Right forelimb (tissue), 1 donor: ENCODE measurements around the gene C1QTNF1.

Experiments used
- DNase-seq: peaks from one replicate; pipeline ENCODE4 v3.0.0-alpha.2; 2018

The C1QTNF1 gene, protein sequence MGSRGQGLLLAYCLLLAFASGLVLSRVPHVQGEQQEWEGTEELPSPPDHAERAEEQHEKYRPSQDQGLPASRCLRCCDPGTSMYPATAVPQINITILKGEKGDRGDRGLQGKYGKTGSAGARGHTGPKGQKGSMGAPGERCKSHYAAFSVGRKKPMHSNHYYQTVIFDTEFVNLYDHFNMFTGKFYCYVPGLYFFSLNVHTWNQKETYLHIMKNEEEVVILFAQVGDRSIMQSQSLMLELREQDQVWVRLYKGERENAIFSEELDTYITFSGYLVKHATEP

DNA sequence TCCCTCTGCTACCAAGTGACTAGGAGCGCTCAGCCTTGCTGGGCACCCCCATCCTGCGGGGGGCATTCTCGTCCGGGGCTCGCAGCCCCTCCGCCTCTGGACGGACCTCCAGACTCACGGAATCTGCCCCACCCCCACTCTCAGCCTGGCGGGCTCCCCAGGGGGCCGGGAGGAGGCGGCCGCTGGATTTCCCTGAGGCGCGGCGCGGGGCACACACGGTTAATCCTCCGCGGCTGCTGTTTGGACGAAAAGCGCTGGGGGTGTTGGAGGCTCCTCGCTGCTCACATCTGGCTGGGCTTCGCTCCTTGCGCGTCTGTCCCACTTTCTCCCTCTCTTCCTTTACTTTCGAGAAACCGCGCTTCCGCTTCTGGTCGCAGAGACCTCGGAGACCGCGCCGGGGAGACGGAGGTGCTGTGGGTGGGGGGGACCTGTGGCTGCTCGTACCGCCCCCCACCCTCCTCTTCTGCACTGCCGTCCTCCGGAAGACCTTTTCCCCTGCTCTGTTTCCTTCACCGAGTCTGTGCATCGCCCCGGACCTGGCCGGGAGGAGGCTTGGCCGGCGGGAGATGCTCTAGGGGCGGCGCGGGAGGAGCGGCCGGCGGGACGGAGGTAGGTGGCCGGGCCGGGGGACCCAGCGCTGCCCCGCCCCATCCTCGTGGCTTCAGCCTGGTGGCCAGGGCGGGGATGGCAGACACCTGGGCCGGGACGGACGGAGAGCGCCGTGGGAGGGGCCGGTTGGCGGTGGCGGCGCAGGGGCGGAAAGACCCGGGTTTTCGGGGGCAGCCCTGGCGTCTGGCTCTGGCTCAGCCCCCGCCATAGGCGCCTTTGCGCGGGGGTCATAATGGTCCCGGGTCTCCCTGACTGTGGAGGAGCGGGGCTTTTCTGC is at the start of gene C1QTNF1:
TSS of gene C1QTNF1 (plus strand) at position 284 of the 886 bp plus-strand sequence. CDS start 19,800 bp downstream, outside the sequence.
- peak; percentile 75 for DNase-seq

DNA sequence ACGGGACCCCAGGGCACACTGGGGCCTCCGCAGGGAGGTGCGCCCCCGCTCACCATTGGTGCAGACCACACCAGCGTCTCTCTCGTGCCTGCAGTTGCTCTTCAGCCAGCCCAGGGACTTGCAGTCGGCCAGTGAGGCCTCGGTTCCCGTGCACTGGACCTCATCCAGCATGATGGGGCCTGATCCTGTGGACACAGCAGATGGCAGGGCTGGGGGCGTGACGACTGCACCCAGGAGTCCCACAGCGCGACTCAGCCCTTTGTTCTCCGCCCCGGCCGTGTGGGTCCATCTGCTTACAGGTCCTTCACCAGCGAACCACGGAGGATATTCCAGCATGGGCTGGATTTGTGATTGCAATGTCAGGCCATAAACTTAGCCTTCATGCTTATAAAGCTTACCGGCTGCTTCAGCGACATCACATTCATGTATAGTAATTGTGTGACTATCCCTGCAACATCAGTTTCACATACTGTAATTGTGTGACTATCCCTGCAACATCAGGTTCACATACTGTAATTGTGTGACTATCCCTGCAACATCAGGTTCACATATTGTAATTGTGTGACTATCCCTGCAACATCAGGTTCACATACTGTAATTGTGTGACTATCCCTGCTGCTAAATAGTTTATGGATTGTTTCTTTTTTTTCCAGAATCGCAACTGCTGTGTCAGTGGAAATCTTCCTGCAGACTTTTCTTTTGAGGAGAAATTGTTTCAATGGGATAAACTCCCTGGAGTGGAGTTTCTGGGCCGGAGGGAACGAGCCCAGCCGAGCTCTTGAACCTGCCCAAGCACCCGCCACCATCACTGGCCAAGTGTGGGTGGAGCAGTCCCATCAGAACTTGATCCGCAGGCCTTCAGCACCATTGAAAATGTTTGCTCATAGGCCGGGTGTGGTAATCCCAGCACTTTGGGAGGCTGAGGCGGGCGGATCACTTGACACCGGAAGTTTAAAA is 49.1 kb upstream of the C1QTNF1 start:
- DNase-seq = peak; percentile 78

DNA sequence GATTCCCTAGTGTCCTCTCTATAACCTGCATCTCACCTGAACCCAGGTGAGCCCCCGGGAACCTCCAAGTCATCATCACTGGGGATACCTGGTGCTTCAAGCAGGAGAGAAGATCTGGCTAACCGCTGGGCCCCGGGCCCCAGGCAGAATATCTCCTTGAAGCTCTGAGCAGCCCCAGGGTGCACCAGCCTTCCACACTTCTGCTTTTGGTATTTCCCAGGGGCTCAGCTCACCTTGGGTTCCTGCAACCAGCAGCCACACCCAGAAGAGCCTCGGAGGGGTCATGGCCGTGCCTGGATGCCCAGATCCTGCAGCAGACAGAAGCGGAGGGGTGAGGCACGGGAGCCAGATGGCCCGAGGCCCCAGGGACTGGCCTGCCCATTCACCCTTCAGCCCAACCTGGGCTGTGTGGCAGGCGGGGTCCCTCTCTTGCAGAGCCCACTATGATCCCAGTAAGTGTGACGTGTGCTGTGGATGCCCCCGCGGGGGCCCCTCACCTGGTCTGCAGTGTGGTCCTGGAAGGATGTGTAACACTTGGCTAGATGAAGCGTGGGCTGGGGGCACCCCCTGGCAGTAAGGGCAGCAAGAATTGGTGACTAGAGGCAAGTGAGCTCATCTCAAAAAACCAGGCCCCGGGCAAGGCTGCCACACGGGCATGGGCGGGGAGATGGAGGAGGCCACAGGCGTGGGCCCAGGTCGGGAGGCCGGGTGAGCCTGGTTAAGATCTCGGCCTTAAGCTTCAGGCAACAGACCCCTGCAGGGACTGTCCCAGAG is 46.9 kb upstream of the C1QTNF1 start:
- no peak for DNase-seq

DNA sequence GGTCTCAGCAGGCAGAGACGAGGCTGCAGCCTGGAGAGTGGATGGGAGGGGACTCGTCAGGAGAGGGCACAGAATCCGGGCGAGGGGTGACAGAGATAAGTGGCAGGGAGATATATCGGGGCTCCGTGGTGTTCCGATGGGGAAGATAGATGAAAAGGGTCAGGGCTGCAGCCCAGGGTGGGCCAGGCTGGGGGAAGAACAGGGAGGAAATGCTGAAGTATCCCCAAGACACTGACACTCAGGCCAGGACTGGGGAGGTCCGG is 46.4 kb upstream of the C1QTNF1 start:
- DNase-seq = no peak

DNA sequence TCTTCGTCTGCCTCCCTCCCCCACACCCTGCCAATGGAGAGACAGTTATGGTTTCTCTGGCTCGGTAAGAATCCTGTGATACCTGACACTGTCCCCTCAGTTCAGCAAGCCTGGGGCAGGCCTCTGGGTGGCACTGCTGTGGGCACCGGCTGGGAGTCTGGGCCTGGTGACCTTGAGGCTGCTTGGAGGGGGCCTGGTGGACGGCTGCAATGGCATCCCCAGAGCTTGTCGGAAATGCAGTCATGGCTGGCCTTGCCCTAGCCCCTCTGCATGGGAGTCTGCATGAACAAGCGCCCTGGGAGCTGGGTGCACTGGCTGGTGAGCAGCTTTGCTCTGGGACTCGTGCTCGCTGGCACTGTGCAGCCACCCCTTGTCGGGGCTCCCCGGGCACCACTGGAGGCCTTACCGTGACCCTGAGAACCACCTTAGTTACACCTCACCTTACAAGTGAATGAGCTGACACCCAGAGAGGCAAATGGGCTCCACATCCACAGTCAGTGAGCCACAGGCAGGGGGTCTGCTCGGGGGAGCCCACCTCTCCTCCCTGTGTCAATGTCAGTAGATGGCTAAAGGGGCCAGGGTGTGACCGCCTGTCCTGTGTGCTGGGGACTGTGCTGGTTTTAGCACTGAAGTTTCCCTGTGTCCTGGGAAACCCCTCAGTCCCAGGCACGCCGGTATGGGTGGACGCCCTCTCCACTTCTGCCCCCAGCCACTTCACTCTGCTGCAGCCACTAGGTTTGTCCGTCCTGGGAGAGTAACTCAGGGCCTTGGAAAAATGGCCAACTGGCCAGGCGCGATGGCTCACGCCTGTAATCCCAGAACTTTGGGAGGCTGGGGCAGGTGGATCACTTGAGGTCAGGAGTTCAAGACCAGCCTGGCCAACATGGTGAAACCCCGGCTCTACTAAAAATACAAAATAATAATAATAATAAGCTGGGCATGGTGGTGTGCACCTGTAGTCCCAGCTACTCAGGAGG is 45.7 kb upstream of the C1QTNF1 start:
- no peak for DNase-seq

DNA sequence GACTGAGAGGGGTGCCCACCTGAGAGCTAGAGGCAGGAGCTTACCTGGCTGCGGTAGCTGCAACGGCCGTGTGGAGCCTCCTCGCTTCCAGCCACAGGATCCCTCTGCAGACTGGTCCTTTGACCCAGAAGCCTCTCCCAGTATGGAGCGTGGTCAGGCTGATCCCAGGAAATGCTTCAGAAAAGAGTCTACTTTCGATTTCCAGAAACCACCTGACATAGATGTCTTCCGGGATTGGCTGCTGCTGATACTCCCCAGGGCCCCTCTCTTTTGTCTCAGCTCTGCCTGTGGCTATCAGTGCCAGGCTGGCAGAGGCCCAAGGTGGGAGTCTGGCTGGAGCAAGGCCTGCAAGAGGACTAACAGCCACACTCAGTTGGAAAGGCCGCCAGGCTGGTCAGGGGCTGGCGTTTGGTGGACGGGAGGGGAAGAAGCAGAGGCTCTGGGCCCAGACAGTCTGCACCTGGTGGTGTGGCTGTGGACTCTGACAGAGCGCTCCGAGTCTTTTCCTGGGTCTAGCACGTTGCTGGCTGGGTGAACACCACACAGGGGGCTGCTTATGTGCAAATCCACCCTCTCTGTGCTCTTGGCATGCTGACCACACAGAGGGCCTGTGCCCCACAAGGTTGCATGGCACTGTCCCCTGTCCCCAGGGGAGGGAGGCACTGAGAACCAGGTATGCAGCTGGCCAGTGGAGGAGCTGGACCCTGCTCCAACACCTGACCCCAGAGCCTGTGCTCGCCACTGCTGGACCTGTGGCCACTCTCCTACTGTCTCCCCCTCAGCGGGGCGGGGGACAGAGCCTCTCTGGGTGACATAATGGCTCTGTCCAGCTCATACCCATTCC is 44.0 kb upstream of the C1QTNF1 start, which contains the start of gene LGALS3BP:
TSS of gene LGALS3BP (minus strand) at position 144 of the 844 bp plus-strand sequence. CDS start 2,732 bp downstream, outside the sequence.
- DNase-seq = peak; percentile 67

DNA sequence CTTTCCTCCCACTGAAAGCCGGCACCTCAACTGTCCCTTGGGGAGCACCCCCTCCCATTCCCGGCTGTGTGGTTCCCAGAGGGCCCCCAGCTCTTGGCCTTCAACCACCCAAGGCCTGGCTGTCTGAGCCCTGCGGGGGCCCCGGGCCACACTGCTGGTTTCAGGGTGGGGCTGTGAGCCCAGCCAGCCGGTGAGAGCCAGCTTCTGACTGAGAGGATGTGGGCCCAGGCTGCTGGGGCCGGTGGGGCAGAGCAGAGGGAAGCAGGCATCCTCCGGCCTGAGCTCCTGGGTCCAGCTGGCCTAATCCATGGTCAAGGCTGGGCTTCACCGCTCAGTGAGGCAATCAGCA is 43.4 kb upstream of the C1QTNF1 start:
- DNase-seq = no peak

DNA sequence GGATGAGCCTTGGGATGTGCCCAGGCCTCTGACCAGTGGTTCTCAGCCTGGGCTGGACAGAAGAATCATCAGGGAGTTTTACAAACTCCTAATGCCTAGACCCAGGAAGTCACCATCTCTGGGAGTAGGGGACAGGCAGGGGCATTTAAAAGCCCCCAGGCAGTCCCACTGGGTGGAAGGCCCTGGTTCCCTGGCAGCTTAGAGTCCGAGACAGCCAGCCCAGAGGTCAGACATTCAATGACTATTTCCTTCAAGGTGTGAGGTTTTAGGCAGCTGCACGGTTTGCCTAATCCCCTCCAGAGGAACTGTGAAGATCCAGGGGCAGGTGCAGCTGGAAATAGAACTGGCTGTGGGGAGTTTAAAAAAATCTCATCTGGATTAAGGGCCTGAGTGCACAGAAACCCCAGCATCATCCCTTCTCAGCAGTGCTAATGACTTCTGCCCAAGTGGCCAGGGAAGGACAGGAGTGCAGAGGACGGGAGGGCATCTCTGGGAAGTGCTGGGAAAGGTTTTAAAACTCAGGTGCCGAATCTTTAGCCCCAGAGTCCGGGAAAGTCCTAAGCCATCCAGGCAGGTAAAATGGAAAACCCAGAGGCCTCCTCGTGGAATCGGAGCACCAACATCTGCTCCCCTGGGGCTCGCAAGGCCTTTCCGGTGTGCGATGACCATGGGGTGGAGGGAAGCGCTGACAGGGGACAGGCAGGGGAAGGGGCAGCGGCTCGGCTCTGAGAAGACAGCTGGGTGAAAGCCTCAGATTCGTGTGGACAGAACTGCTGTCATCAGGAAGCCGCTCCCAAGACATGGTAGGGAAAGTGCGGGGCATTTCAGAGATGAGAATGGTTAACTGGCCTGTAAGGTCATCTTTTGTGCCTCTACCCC is 42.7 kb upstream of the C1QTNF1 start:
- no peak for DNase-seq

DNA sequence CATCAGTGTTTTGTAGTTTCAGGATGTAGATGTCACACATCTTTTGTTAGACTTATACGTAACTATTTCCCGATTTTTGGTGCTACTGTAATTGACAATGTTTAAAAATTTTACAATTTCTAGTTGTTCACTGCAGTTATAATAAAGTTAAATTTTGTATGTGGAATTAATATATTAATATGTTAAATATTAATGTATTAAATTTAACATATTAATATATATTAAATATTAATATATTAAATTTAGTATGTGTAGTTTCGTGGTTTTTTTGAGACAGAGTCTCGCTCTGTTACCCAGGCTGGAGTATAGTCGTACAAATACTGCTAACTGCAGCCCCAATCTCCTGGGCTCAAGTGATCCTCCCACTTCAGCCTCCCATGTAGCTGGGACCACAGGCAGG is 38.6 kb upstream of the C1QTNF1 start:
- no peak for DNase-seq

DNA sequence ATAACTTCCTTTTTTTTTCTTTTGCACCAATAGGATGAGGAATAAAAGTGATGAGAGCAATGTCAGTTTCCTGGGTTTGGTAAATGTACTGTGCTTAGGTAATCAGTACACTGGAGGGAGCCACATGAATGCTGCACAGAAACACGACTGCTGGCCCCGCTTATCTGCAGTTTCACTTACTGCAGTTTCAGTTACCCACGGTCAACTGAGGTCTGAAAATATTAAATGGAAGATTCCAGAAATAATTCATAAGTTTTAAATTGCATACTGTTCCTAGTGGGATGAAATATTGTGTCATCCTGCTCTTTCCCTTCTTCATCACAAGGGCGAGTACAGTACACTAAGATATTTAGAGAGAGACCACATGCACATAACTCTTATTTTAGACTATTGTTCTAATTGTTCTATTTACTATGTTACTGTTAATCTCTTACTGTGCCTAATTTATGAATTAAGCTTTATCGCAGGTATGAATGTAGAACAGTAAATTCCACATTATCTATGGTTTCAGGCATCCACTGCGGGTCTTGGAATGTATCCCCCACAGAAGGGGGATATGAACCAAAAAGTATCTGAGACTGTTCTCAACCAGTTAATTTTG is 37.8 kb upstream of the C1QTNF1 start:
- no peak for DNase-seq

DNA sequence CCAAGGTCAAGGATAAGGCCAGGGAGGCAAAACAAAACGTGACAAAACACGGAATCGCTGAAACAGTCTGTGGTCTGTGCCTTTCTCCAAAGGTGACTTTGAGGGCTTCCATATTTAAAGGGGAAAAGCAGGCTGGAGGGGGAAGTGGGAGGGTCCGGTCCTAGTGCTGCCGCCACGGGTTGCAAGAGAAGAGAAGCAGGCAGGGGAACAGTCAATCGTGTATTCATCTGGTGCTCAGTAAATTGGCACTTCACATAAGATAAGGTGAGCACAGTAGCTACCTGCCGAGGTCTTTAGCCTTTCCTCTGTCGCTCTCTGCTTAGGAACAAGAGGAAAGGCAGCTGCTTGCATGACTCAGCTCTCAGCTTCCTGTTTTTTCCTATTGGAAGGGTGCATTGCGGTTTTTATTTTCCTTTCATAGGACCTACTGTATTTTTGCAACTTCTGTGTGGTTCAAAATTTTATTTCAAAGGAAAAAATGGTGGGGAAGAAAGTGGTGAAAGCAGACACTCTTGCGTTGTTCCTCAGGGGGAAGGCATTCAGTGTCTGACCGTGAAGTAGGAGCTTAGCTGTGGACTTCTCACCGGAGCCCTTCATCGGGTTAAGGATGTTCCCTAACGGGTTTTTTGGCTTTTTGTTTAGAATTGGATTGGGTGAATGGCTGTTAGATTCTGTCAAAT is 37.2 kb upstream of the C1QTNF1 start:
- DNase-seq = no peak

DNA sequence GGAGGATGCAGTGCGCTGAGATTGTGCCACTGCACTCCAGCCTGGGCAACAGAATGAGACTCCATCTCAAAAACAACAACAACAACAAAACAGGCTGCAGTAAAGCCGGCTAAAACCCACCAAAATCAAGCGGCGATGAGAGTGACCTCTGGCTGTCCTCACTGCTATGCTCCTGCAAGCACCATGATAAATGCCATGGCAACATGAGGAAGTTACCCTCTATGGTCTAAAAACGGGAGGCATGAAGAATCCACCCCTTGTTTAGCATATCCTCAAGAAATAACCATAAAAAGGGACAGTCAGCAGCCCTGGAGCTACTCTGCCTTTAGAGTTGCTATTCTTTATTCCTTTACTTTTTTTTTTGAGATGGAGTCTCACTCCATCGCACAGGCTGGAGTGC is 35.8 kb upstream of the C1QTNF1 start:
- no peak for DNase-seq

DNA sequence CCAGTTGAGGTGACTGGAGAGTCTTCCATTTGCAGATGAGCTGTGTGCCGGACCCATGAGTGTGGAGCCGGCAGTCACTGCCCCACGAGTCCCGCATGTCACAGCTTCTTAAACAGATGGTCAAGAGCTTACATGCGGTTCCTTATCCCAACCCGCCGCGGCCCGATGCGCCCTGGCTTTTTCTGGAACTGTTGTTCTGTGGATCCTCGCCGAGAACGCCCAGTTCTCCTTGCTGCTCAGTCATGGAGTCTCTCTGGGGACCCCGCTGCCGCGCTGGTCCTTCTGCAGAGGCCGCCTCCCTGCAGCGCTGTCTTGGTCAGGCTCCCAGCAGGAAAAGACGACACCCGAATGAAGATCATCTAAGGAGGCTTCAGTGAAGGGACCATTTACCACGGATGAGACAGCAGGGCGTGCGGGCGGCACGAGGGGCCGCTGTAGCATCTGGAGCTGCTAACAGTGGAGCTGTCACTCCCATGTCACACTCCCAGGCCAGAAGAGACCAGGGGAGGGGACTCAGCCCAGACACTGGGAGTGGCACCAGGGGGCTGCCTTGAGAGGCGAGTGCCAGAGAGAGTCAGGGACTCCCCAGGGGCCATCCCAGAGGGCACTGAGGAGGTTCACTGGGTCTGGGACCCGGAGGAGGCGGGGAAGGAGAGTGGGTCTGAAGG is 33.5 kb upstream of the C1QTNF1 start:
- DNase-seq = no peak

DNA sequence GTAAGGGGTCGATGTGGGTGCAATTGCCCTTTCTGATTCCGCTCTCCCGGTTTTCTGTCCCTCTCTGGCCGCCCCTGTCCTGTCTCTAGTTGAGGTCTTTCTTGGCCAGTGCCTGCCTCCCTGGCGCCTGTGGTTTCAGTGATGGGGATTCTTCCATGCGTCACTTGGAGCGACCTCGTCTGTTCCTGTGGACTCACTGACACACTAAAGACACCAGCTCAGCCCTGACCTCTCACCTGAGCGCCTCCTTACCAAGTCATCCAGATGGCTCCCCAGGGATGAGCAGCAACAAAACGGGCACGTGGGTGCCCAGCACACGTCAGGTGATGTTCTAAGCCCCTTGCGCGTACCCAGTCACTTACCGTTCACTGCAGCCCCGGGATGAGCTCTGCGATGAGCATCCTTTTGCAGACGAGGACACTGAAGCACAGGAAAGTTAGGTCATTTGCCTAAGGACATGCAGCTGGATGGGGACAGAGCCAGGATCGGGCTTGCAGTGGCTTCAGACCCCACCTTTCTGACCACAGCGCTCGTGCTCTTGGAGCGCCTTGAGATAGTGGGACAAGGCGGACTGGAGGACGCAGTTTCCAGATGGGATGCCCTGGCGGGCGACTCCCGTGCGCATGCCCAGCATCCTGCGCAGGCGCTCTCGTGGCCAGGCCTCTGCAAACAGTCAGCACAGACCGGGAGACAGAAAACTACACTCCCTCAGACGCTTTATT is 32.8 kb upstream of the C1QTNF1 start:
- DNase-seq = no peak

DNA sequence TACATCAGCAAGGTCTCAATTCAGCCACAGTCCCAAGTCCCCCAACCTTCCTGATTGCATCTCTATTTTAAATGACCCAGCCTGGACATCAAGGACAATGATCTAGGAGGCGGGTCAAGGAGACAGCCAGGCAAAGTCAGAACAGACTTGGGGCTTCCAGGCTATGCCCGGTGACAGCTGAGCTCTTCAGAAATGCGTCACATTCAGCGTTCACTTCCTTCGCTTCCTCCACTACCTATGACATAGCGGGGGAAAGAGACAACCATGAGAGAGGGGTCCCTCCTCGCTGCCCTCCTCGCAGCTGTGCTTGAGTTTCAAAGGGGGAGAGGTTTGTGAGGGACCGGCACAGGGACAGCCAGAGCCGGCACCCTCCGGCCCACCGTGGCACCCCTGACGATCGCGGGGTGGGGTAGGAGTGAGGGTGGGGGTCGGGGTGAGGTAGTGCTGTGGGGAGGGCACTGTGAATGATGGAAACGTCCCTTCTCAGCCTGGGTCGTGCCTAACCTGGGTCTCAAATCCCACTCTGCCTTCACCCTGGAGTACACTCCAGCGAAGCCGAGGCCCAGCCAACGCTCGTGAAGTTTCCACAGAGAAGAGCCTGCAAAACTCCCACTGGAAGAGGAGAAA is 31.9 kb upstream of the C1QTNF1 start:
- no peak for DNase-seq

DNA sequence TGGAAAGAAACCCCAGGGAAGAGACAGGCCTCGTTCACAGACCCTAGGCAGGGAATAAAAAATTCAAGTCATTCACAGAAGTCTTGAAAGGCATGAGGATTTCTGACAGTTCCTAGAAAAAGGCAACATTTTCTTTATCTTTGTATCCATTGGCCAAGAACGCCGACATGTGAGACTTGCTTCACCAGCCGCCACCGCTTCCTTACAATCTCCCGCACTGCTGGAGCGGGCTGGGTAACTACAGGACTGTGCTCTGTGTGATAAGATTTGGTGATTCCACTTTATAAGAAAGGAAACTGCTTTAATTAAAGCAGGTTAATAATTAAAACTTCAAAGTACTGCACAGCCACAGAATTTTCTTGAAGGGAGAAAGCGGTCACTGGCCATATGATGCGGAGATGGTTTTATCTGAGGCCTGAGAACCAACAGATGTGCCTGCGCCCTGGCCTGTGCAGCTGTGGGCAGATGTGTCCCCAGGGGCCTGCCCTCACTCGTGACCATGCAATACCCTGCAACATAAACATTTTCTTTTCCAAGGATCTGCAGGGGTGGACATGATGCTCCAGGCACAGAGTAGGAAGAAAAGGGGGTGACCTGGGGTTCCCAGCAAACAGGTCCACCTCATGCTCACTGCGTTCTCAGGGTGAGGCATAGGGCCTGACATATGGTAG is 31.3 kb upstream of the C1QTNF1 start:
- DNase-seq = no peak
